ENCODE results near the gene HDAC8. TPM values are rescaled to one million over a fixed set of nuclear protein-coding genes. Genes with fewer than 3 reads are reported as not detected.
A peak's percentile ranks its signal among the peaks of the same experiment; 100 is the strongest.
"Not testable (repeated sequence)": the region's sequence is repeated elsewhere in the genome, so short reads cannot be mapped to it uniquely, and the experiment has no call there.

HDAC8 gene
- polyA plus RNA-seq, 3 donors: 30.5 to 40.8 (median 36.4) TPM

GRCh38 chrX:72554448-72555140 is 18.0 kb downstream of the HDAC8 start:
- DNase-seq (ENCODE audit: extremely low read depth in 1 of 11, low read depth in 9 of 11, low spot score in 4 of 11): no peak

GRCh38 chrX:72552443-72552842 is 20.2 kb downstream of the HDAC8 start:
- DNase-seq (ENCODE audit: extremely low read depth in 1 of 11, low read depth in 9 of 11, low spot score in 4 of 11): not testable (repeated sequence)

DNA sequence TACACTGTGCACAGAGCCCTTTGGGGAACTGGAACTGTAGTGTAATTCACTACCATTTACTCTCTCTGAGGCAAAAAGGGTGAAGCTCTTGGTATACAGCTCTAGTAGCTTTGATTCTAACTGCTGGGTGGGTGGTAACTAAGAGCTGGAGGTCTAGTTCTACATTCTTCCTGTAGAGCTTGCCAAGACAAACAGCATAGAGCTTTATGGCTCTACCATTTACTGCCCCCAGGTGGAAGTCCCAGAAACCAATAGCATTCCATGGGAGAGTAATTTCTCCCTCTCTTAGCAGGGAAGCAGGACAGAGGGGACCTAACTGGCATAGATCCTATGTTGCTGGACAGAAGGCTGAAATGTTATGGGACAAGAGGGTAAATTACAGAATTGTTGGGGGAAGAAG is 26.7 kb downstream of the HDAC8 start:
- peak in 2 of 11 donors; percentile 3 for DNase-seq (ENCODE audit: extremely low read depth in 1 of 11, low read depth in 9 of 11, low spot score in 4 of 11)

DNA sequence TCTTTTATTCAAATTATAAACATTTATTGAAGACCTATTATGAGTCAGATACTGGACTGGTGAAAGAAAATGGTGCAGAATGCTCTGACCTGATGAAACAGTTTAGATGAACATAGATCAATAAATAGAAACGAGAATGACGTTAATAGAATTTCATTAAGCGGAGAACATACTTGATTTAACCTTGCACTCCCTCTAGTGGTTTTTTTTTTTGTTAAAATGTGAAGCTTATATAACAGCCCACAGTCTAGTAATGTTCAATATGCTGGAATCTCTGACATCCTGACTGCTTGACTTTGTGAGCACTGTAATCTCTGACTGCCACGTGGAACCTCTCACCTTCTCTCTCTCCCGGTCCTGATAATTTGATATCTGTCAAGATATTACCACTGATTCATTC is 32.3 kb downstream of the HDAC8 start:
- DNase-seq (ENCODE audit: extremely low read depth in 1 of 11, low read depth in 9 of 11, low spot score in 4 of 11): peak in 2 of 11 donors; percentile 2 to 4

- DNase-seq (ENCODE audit: extremely low read depth in 1 of 11, low read depth in 9 of 11, low spot score in 4 of 11): peak in 1 of 11 donors; percentile 3
These were observed 32.8 kb downstream of the HDAC8 start for GRCh38 chrX:72539822-72540221.

DNA sequence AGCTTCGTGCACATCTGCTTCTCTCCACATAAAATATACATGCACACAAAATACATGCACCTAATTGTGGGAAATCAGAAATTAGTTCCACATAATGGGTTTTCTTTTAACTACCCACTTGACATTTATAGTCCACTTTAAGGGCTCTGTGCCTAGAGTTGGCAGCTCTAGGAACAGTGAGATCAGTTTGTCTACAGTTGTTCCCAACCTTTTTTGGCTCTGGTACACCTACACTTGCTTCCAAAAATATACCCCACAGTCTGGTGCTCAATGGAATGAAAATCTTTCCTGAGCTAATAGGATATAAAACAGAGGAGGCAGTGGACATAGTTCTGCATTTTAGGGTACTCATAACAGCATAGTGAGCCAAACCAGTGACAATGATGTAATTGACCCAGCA is 36.1 kb downstream of the HDAC8 start:
- no peak for DNase-seq (ENCODE audit: extremely low read depth in 1 of 11, low read depth in 9 of 11, low spot score in 4 of 11)

DNA sequence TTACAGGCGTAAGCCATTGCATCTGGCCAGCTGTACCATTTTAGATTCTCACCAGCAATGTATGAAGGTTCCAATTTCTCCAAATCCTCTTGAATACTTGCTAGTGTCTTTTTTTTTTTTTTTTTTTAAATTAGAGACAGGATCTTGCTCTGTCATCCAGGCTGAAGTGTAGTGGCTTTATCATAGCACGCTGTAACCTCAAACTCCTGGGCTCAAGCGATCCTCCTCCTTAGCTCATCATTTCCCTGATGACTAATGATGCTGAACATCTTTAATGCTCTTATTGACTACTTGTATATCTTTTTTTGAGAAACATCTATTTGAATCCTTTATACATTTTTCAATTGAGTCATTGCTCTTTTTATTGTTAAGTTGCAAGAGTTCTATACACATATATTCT is 40.3 kb downstream of the HDAC8 start:
- no peak for DNase-seq (ENCODE audit: extremely low read depth in 1 of 11, low read depth in 9 of 11, low spot score in 4 of 11)

DNA sequence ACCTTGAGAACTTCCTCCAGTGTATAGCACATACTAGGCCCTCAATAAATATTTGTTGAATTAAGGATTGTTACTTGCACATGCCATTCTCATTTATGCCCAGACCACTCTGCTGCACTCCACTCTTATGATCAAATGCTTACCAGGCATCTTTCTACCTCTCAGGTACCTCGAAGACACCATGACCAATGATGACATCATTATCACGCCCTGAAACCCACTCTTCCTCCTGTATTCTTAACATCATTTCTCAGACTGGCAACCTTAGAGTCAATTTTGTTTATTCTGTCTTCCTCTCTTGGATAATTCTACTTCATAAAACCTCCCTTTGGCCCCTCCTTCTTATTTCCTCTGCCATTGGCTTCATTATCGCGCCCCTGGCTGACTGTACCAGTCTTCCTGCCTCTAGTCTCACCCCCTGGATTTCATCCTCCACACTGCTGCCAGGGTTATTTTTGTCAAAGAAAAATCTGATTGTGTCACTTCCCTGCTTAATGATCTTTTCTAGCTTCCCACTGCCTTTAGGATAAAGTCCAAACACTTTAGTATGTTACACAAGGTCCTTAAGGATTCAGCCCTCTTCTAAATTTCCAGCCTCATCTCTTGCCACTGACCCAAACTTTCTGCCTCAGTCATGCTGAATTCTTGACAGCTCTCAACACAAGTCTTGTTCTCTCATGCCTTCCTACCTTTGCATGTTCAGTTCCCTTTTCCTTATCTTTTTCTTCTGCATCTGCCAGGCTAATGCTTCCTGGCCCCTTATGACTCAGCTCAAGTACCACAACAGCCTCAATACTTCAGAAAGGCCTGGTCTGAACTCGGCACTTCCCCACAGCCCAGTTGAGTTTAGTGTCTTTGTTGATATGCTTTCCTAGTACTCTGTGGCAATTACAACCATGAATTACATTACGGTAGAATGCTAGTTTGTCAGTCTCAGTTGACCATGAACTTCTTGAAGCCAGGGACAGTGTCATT is 45.8 kb downstream of the HDAC8 start:
- no peak for DNase-seq (ENCODE audit: extremely low read depth in 1 of 11, low read depth in 9 of 11, low spot score in 4 of 11)

- no peak for DNase-seq (ENCODE audit: extremely low read depth in 1 of 11, low read depth in 9 of 11, low spot score in 4 of 11)
These were observed 73.9 kb downstream of the HDAC8 start for GRCh38 chrX:72498782-72499181.

GRCh38 chrX:72495046-72495445 is 77.6 kb downstream of the HDAC8 start:
- no peak for DNase-seq (ENCODE audit: extremely low read depth in 1 of 11, low read depth in 9 of 11, low spot score in 4 of 11)

GRCh38 chrX:72492499-72492898 is 80.1 kb downstream of the HDAC8 start:
- DNase-seq (ENCODE audit: extremely low read depth in 1 of 11, low read depth in 9 of 11, low spot score in 4 of 11): no peak

DNA sequence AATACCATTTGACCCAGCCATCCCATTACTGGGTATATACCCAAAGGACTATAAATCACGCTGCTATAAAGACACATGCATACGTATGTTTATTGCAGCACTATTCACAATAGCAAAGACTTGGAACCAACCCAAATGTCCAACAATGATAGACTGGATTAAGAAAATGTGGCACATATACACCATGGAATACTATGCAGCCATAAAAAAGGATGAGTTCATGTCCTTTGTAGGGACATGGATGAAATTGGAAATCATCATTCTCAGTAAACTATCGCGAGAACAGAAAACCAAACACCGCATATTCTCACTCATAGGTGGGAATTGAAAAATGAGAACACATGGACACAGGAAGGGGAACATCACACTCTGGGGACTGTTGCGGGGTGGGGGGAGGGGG is 82.4 kb downstream of the HDAC8 start:
- DNase-seq (ENCODE audit: extremely low read depth in 1 of 11, low read depth in 9 of 11, low spot score in 4 of 11): not testable (repeated sequence)

GRCh38 chrX:72487661-72488060 is 85.0 kb downstream of the HDAC8 start:
- no peak for DNase-seq (ENCODE audit: extremely low read depth in 1 of 11, low read depth in 9 of 11, low spot score in 4 of 11)

DNA sequence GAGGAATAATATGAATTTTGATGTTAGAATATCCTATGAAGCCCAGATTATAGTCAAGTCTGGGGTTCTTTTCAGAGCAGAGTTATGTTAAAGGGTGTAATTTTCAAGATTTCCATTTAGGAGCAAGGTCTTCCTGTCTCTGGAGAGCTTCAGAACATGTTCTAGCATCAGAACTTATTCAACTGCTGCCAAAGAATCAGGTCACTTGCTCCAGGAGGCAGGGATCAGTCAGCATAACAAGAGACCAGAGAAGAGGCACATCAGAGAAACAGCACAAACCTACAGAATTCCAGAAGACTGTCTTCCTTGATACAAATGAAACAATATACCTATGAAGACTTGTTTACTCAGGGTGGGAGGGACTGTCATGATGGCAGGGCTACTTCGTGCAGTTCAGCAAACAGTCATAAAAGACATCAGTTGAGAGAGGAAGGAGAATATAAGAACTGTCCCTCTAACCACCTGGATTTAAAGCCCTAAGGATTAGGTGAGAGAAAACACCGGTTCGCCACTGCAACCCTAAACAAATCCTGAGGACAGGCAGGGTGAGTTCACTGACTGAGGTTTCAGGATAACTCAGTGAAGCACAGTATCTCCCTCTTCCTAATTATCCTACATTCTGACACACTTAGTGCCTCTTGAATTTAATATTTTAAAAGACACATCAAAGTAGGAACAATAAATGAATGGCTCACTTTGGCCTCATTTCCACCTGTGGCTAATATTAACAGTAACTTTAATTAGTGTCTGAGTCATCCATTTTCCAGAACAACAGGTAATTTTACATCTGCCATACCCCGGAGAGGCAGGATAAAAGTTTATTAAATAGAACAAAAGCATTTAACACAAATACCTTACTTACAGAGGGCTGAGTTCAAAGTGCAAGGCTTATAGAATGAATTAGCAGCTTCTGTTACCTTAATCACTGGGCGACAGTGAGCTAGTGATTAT is 93.0 kb downstream of the HDAC8 start:
- DNase-seq (ENCODE audit: extremely low read depth in 1 of 11, low read depth in 9 of 11, low spot score in 4 of 11): no peak

GRCh38 chrX:72478853-72479252 is 93.8 kb downstream of the HDAC8 start:
- DNase-seq (ENCODE audit: extremely low read depth in 1 of 11, low read depth in 9 of 11, low spot score in 4 of 11): no peak

GRCh38 chrX:72478351-72478750 is 94.3 kb downstream of the HDAC8 start:
- no peak for DNase-seq (ENCODE audit: extremely low read depth in 1 of 11, low read depth in 9 of 11, low spot score in 4 of 11)

DNA sequence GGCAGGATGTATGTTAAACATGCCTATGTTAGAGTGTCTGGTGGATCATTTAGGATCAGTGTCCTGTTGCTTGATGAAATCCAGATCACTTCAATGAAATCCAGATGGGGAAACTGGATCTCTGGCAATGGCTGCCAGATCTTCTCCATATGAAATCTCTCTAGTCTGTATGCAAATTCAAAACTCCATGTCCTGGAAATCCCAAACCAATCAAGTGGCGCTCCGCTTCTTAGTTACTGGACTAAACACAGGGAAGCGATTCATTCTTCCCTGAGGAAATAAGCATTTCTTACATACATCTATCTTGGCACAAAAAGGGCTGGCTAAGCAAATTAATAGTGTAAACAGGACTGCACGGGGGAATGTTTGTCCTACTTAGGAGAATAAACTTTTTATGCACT is 94.9 kb downstream of the HDAC8 start:
- peak in 2 of 11 donors; percentile 2 to 6 for DNase-seq (ENCODE audit: extremely low read depth in 1 of 11, low read depth in 9 of 11, low spot score in 4 of 11)

GRCh38 chrX:72477376-72477775 is 95.3 kb downstream of the HDAC8 start:
- DNase-seq (ENCODE audit: extremely low read depth in 1 of 11, low read depth in 9 of 11, low spot score in 4 of 11): no peak

All from renal cortex interstitium (tissue), 11 donors.